Neutrophil (primary cell): ENCODE measurements around the gene PGM1.

Source experiments
- H3K27ac ChIP-seq: fragments of 200-600 bp; sonication (generic); 2 replicates; pipeline ENCODE4 v1.5.1; 2016; ENCODE audit warnings: mild to moderate bottlenecking, moderate library complexity
- H3K27me3 ChIP-seq: fragments of 200-600 bp; sonication (generic); 2 replicates; pipeline ENCODE4 v1.6.0; 2016; ENCODE audit warnings: mild to moderate bottlenecking
- H3K36me3 ChIP-seq: fragments of 200-600 bp; sonication (generic); 2 replicates; pipeline ENCODE4 v1.5.1; 2017
- H3K4me1 ChIP-seq, 2 experiments: fragments of 200-600 bp in 1 of 2; sonication (generic) in 1 of 2; 1 replicate in 1 of 2; 2 replicates in 1 of 2; pipeline versions ENCODE4 v1.5.1 to v1.6.1; 2013 to 2016; ENCODE audit warnings: low read depth in 1 of 2, low read length in 1 of 2, mild to moderate bottlenecking in 1 of 2, moderate library complexity in 1 of 2; ENCODE audit not compliant: control insufficient read depth in 1 of 2, insufficient read depth in 1 of 2
- H3K4me3 ChIP-seq, 2 experiments: fragments of 200-600 bp in 1 of 2; sonication (generic) in 1 of 2; 1 replicate in 1 of 2; 2 replicates in 1 of 2; pipeline ENCODE4 v1.5.1; 2013 to 2016; ENCODE audit warnings: low read depth in 1 of 2, low read length in 1 of 2, mild to moderate bottlenecking in 1 of 2, moderate library complexity in 1 of 2
- H3K9me3 ChIP-seq: fragments of 200-600 bp; sonication (generic); 2 replicates; pipeline ENCODE4 v1.5.1; 2016
- CTCF ChIP-seq: fragments of 200-600 bp; sonication (generic); IDR thresholded peaks from 2 replicates; pipeline ENCODE4 v1.5.1; 2016; ENCODE audit warnings: antibody characterized with exemption

PGM1 gene

GRCh38 chr1:63593303-63593885, at the start of gene PGM1:
Gene PGM1 (plus strand): TSS chr1:63593411. CDS start chr1:63593489, 78 bp downstream.
- peak within 1 kb of the TSS; percentile 97 for H3K27ac ChIP-seq
- peak within 1 kb of the TSS; percentile 72 to 81 for H3K4me3 ChIP-seq
- peaks cover 3% of the 10 kb centered on the region for H3K36me3 ChIP-seq
- TF ChIP-seq CTCF, result no peak
- H3K27me3 ChIP-seq, result no peaks in the 10 kb centered on the region
- H3K4me1 ChIP-seq, result peaks cover 40 to 42% of the 10 kb centered on the region in 2 experiments
- no peaks in the 10 kb centered on the region for H3K9me3 ChIP-seq

DNA sequence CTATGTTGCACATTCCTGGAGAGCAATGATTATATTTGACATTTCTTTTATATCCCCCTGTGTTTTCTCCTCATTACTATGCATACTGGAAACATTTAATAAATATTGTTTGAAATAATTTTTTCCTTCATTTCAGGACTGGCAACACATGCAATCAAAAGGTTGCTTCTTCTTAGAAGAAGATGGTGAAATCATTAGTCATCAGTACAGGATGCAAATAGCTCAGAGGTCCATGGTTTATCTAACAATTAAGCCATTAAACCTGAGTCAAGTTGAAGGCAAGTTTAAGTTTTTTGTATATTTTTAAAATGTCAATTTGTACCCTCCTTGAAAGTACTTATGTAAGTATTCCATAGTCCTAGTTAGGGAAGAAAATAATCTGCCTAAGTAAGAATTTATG, 47.4 kb upstream of the PGM1 start:
- no peaks in the 10 kb centered on the region for H3K4me1 ChIP-seq
- no peaks in the 10 kb centered on the region for H3K27me3 ChIP-seq
- TF ChIP-seq CTCF, result no peak
- no peak overlapping the region for H3K27ac ChIP-seq
- no peaks in the 10 kb centered on the region for H3K36me3 ChIP-seq
- H3K9me3 ChIP-seq, result no peaks in the 10 kb centered on the region
- H3K4me3 ChIP-seq, result no peak overlapping the region

- no peaks in the 10 kb centered on the region for H3K36me3 ChIP-seq
- no peak for TF ChIP-seq CTCF
- no peak overlapping the region for H3K4me3 ChIP-seq
- no peaks in the 10 kb centered on the region for H3K9me3 ChIP-seq
- no peaks in the 10 kb centered on the region for H3K27me3 ChIP-seq
- H3K4me1 ChIP-seq, result no peaks in the 10 kb centered on the region
- no peak overlapping the region for H3K27ac ChIP-seq
These were observed 45.5 kb upstream of the PGM1 start for GRCh38 chr1:63547621-63548294.

DNA sequence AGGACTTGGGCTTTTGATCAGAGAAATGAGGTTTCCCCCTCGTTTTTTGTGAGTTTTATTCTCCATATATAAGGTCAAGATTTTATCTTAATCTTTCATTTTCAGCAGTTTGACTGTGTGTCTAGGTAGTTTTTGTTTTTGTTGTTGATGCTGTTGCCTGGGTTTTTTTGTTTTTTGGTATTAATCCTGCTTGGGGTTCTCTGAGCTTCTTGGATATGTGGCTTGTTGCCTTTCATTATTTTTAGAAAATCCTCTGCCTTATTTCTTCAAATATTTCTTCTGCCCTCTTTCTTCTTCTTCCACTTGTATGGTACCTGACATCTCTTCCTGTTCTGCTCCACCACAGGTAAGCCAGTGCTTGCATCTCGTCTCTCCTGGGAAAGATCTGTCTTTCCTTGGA, 44.9 kb upstream of the PGM1 start:
- no peaks in the 10 kb centered on the region for H3K27me3 ChIP-seq
- H3K4me1 ChIP-seq, result no peaks in the 10 kb centered on the region
- no peak overlapping the region for H3K27ac ChIP-seq

GRCh38 chr1:63548877-63549276, 44.3 kb upstream of the PGM1 start:
- Histone ChIP-seq H3K9me3 (no peaks in the 10 kb centered on the region), H3K4me1 (no peaks in the 10 kb centered on the region), H3K4me3 (no peak overlapping the region), H3K27ac (no peak overlapping the region), H3K27me3 (no peaks in the 10 kb centered on the region), H3K36me3 (no peaks in the 10 kb centered on the region)
- no peak for TF ChIP-seq CTCF

More for the DNA sequence above, 44.9 kb upstream of the PGM1 start:
- Histone ChIP-seq H3K9me3 (no peaks in the 10 kb centered on the region), H3K36me3 (no peaks in the 10 kb centered on the region), H3K4me3 (no peak overlapping the region)
- no peak for TF ChIP-seq CTCF
